Liver (tissue), 9 donors: ENCODE data around the gene ANO4. TPM values are rescaled to one million over a fixed set of nuclear protein-coding genes. Genes with fewer than 3 reads are reported as not detected.

Source experiments
- DNase-seq: peaks from one replicate; pipeline ENCODE4 v3.0.0-alpha.2; 2017; ENCODE audit warnings: low spot score
- H3K27ac ChIP-seq, 2 donors: one replicate each; pipeline ENCODE4 v1.7.0; 2013; ENCODE audit warnings: inconsistent platforms in 2 of 2, low read length in 2 of 2, control low read depth in 1 of 2, low read depth in 1 of 2, mild to moderate bottlenecking in 1 of 2
- H3K27me3 ChIP-seq, 4 donors: one replicate each; pipeline versions ENCODE4 v1.6.1 to v1.7.0; 2013; ENCODE audit warnings: low read length in 3 of 4, inconsistent platforms in 1 of 4, mild to moderate bottlenecking in 1 of 4, moderate library complexity in 1 of 4; ENCODE audit not compliant: control insufficient read depth in 4 of 4, insufficient read depth in 4 of 4
- H3K36me3 ChIP-seq, 4 donors: one replicate each; pipeline versions ENCODE4 v1.6.1 to v1.7.0; 2013; ENCODE audit warnings: low read length in 3 of 4, mild to moderate bottlenecking in 3 of 4, low read depth in 1 of 4, moderate library complexity in 1 of 4; ENCODE audit not compliant: control insufficient read depth in 4 of 4, insufficient read depth in 3 of 4
- H3K4me1 ChIP-seq, 4 donors: one replicate each; pipeline versions ENCODE4 v1.6.1 to v1.7.0; 2013; ENCODE audit warnings: low read length in 3 of 4, mild to moderate bottlenecking in 3 of 4, moderate library complexity in 1 of 4; ENCODE audit not compliant: control insufficient read depth in 4 of 4, insufficient read depth in 4 of 4
- H3K4me3 ChIP-seq, 3 donors: one replicate each; pipeline versions ENCODE4 v1.6.1 to v1.7.0; 2013; ENCODE audit warnings: low read length in 3 of 3, control low read depth in 1 of 3, low read depth in 1 of 3, mild to moderate bottlenecking in 1 of 3
- H3K9ac ChIP-seq, 2 donors: one replicate each; pipeline ENCODE4 v1.7.0; 2013; ENCODE audit warnings: low read length in 2 of 2, mild to moderate bottlenecking in 2 of 2, moderate library complexity in 2 of 2, control low read depth in 1 of 2, low read depth in 1 of 2
- H3K9me3 ChIP-seq, 4 donors: one replicate each; pipeline versions ENCODE4 v1.6.1 to v1.7.0; 2013; ENCODE audit warnings: low read length in 3 of 4; ENCODE audit not compliant: control insufficient read depth in 4 of 4
- EGR1 ChIP-seq, 2 donors: IDR thresholded peaks; 2 replicates each; pipeline ENCODE4 v1.6.1; 2016 to 2018; ENCODE audit warnings: antibody characterized with exemption in 2 of 2, low read depth in 2 of 2
- FOXA1 ChIP-seq: IDR thresholded peaks from 2 replicates; pipeline ENCODE4 v1.6.1; 2016; ENCODE audit warnings: antibody characterized with exemption
- HNF4G ChIP-seq: IDR thresholded peaks from 2 replicates; pipeline ENCODE4 v1.6.1; 2016; ENCODE audit warnings: antibody characterized with exemption
- JUND ChIP-seq, 2 donors: IDR thresholded peaks; 2 replicates each; pipeline ENCODE4 v1.6.1; 2016; ENCODE audit warnings: antibody characterized with exemption in 2 of 2
- RAD21 ChIP-seq, 2 donors: IDR thresholded peaks; 2 replicates each; pipeline ENCODE4 v1.6.1; 2016; ENCODE audit warnings: antibody characterized with exemption in 2 of 2, mild to moderate bottlenecking in 2 of 2
- SP1 ChIP-seq: IDR thresholded peaks from 2 replicates; pipeline ENCODE4 v1.6.1; 2018; ENCODE audit warnings: antibody characterized with exemption, mild to moderate bottlenecking
- TAF1 ChIP-seq: conservative IDR thresholded peaks from 2 replicates; pipeline ENCODE4 v1.6.1; 2016; ENCODE audit warnings: antibody characterized with exemption, mild to moderate bottlenecking
- YY1 ChIP-seq: IDR thresholded peaks from 2 replicates; pipeline ENCODE4 v1.6.1; 2016; ENCODE audit warnings: antibody characterized with exemption, mild to moderate bottlenecking
- WGBS: extraction: QIAGEN DNeasy Blood & Tissue Kit; methylation state at CpG from one replicate; pipeline ENCODE4 v1.1.7; 2013; 5-methylcytosine and 5-hydroxymethylcytosine counted together
- polyA plus RNA-seq, 2 donors: library from polyadenylated mRNA; stranded (reverse) in 1 of 2; unstranded in 1 of 2; fragments of 200-250 nt in 1 of 2; fragments of >200 nt in 1 of 2; fragmentation: Nextera tagmentation in 1 of 2; extraction: Ambion mirVana in 1 of 2; gene quantifications; one replicate each; pipeline versions ENCODE4 v1.2.1 to v1.2.3, GENCODE V29; 2013 to 2015
- total RNA-seq, 2 donors: library from RNA; depleted of rRNA; stranded (reverse); fragments of >200 nt; gene quantifications; one replicate each; pipeline ENCODE4 v1.2.3, GENCODE V29; 2014
- TF ChIP-seq, protein P1 (sequence below): IDR thresholded peaks from 2 replicates; pipeline ENCODE4 v1.6.1; 2016; ENCODE audit warnings: antibody characterized with exemption
- TF ChIP-seq, protein P2 (sequence below): IDR thresholded peaks from 2 replicates; pipeline ENCODE4 v1.6.1; 2016; ENCODE audit warnings: antibody characterized with exemption, mild to moderate bottlenecking
- TF ChIP-seq, protein P3 (sequence below): IDR thresholded peaks from 2 replicates; pipeline ENCODE4 v1.6.1; 2016; ENCODE audit warnings: antibody characterized with exemption
- TF ChIP-seq, protein P4 (sequence below): IDR thresholded peaks from 2 replicates; pipeline ENCODE4 v1.6.1; 2016; ENCODE audit warnings: antibody characterized with exemption
- donor health status: healthy.
- donor health status: healthy.
- donor health status: healthy.
- donor health status: healthy.
- donor health status: healthy.

ANO4 gene
- total and polyA plus RNA-seq, 4 donors, result 0.08 to 2.2 (median 0.17) TPM; not detected in 1

DNA sequence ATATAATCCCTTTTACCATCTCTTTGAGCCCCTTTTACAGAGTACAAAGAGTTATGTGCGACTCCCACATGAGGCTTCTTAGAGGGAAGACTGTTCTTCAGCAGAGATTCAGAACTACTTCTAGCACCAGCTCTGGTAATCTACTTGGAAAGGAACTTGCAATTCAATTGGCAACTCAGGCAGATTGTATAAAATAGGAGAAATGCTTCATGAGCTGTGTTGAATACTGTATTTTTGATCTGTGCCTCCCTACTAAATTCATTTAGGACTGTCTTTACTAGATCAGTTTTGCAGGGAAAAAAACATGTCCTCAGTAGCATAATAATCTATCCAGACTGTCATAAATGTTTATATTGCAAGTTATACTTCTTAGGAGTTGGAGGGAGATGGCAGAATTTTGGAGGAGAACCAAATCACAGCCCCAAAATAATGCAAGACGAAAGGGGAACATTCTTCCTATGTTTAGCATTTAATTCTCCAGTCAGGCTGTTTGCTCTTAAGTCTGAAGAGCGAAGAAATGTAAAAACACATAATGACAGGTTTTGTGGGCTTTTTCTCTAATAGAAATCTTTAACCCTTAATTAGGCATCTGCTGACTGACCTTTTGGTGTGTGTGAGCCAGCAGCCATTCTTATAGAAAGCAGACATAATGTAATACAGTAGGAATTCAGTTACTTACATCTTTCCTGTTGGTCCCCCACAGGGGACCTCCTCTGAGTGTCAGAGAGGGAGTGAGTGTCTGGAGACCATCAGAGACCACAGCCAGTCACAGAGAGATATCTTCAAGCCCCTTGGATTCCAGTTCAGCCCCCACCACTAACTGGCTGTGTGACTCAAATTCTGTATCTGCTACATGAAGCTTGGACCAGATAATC is 3.9 kb downstream of the ANO4 start:
- H3K4me1 ChIP-seq, result no peaks in the 10 kb centered on the region
- 66% methylated on average over 3 of the region's 3 CpGs for WGBS
- no peak overlapping the region for H3K4me3 ChIP-seq
- peaks cover 0 to 8% (median 5%) of the 10 kb centered on the region in 4 donors for H3K27me3 ChIP-seq
- no peak overlapping the region for H3K9ac ChIP-seq
- H3K9me3 ChIP-seq, result no peaks in the 10 kb centered on the region
- no peak for TF ChIP-seq EGR1 (IDR thresholded peaks at IDR 0.05; ENCODE audit: low read depth in 2 of 2)
- TF ChIP-seq, protein P1, sequence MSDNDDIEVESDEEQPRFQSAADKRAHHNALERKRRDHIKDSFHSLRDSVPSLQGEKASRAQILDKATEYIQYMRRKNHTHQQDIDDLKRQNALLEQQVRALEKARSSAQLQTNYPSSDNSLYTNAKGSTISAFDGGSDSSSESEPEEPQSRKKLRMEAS, result no peak
- TF ChIP-seq, protein P2, sequence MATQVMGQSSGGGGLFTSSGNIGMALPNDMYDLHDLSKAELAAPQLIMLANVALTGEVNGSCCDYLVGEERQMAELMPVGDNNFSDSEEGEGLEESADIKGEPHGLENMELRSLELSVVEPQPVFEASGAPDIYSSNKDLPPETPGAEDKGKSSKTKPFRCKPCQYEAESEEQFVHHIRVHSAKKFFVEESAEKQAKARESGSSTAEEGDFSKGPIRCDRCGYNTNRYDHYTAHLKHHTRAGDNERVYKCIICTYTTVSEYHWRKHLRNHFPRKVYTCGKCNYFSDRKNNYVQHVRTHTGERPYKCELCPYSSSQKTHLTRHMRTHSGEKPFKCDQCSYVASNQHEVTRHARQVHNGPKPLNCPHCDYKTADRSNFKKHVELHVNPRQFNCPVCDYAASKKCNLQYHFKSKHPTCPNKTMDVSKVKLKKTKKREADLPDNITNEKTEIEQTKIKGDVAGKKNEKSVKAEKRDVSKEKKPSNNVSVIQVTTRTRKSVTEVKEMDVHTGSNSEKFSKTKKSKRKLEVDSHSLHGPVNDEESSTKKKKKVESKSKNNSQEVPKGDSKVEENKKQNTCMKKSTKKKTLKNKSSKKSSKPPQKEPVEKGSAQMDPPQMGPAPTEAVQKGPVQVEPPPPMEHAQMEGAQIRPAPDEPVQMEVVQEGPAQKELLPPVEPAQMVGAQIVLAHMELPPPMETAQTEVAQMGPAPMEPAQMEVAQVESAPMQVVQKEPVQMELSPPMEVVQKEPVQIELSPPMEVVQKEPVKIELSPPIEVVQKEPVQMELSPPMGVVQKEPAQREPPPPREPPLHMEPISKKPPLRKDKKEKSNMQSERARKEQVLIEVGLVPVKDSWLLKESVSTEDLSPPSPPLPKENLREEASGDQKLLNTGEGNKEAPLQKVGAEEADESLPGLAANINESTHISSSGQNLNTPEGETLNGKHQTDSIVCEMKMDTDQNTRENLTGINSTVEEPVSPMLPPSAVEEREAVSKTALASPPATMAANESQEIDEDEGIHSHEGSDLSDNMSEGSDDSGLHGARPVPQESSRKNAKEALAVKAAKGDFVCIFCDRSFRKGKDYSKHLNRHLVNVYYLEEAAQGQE, result no peak
- no peak for TF ChIP-seq YY1
- TF ChIP-seq TAF1, result no peak
- no peak for TF ChIP-seq HNF4G
- TF ChIP-seq FOXA1, result no peak
- TF ChIP-seq, protein P3, sequence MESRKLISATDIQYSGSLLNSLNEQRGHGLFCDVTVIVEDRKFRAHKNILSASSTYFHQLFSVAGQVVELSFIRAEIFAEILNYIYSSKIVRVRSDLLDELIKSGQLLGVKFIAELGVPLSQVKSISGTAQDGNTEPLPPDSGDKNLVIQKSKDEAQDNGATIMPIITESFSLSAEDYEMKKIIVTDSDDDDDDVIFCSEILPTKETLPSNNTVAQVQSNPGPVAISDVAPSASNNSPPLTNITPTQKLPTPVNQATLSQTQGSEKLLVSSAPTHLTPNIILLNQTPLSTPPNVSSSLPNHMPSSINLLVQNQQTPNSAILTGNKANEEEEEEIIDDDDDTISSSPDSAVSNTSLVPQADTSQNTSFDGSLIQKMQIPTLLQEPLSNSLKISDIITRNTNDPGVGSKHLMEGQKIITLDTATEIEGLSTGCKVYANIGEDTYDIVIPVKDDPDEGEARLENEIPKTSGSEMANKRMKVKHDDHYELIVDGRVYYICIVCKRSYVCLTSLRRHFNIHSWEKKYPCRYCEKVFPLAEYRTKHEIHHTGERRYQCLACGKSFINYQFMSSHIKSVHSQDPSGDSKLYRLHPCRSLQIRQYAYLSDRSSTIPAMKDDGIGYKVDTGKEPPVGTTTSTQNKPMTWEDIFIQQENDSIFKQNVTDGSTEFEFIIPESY, result no peak
- TF ChIP-seq JUND (IDR thresholded peaks at IDR 0.05), result no peak
- TF ChIP-seq, protein P4, sequence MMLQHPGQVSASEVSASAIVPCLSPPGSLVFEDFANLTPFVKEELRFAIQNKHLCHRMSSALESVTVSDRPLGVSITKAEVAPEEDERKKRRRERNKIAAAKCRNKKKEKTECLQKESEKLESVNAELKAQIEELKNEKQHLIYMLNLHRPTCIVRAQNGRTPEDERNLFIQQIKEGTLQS, result no peak
- no peak for TF ChIP-seq SP1
- no peak for TF ChIP-seq RAD21 (IDR thresholded peaks at IDR 0.05)
- H3K36me3 ChIP-seq, result no peaks in the 10 kb centered on the region
- H3K27ac ChIP-seq, result no peak overlapping the region
- DNase-seq, result no peak

DNA sequence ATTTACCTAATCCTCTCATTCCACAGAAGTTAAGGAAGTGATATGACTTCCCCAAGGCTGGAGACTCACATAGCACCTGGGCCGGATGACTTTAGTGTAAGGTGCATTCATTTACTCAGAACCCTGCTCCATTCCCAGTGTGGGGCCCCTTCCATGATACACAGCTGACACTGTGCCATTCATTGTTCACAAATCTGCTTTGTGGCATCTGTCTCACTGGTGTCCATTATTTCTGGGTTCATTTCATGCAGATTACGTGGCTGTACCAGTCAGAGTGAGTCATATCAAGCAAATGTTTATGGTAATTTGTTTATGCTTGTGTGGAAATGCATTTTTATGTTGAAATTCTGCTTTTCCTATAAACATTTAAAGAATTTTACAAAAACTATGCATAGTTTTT is 5.2 kb downstream of the ANO4 start:
- no peaks in the 10 kb centered on the region for H3K4me1 ChIP-seq
- H3K9me3 ChIP-seq, result no peaks in the 10 kb centered on the region
- TF ChIP-seq, protein P3, result no peak
- TF ChIP-seq SP1 (no peak), FOXA1 (no peak)
- H3K27me3 ChIP-seq, result peaks cover 0 to 3% (median under 1%) of the 10 kb centered on the region in 4 donors
- H3K27ac ChIP-seq, result no peak overlapping the region
- no peak overlapping the region for H3K9ac ChIP-seq
- DNase-seq, result no peak
- no peaks in the 10 kb centered on the region for H3K36me3 ChIP-seq
- no peak overlapping the region for H3K4me3 ChIP-seq
- WGBS, result 70% methylated on average over 2 of the region's 2 CpGs
